H9 (cell line): Measurements from ENCODE around the gene CYP4F2. TPM values are rescaled to one million over a fixed set of nuclear protein-coding genes. Genes with fewer than 3 reads are reported as not detected.

ENCODE experiments used
- DNase-seq: peaks from one replicate; pipeline ENCODE4 v3.0.0-alpha.2; 2017
- H2AFZ ChIP-seq: one replicate; pipeline ENCODE4 v1.6.1; 2013; ENCODE audit warnings: mild to moderate bottlenecking, low read length, control low read depth, moderate library complexity
- H2AK5ac ChIP-seq: 2 replicates; pipeline ENCODE4 v1.6.1; 2013; ENCODE audit warnings: low read length, control low read depth, mixed read lengths; ENCODE audit not compliant: insufficient read length
- H2BK120ac ChIP-seq: one replicate; pipeline ENCODE4 v1.6.1; 2013; ENCODE audit warnings: low read depth, mild to moderate bottlenecking, low read length, control low read depth, inconsistent platforms; ENCODE audit not compliant: poor library complexity, severe bottlenecking
- H2BK12ac ChIP-seq: 2 replicates; pipeline ENCODE4 v1.6.1; 2013; ENCODE audit warnings: low read length, control low read depth, mixed read lengths, low read depth; ENCODE audit not compliant: insufficient read length
- H2BK15ac ChIP-seq: 2 replicates; pipeline ENCODE4 v1.6.1; 2013; ENCODE audit warnings: low read depth, low read length, control low read depth
- H2BK20ac ChIP-seq: one replicate; pipeline ENCODE4 v1.6.1; 2013; ENCODE audit warnings: low read depth, mild to moderate bottlenecking, low read length, control low read depth, inconsistent platforms; ENCODE audit not compliant: poor library complexity, severe bottlenecking
- H2BK5ac ChIP-seq: 2 replicates; pipeline ENCODE4 v1.6.1; 2013; ENCODE audit warnings: low read length, control low read depth, mixed read lengths; ENCODE audit not compliant: insufficient read length
- H3K14ac ChIP-seq: 2 replicates; pipeline ENCODE4 v1.6.1; 2013; ENCODE audit warnings: low read length, control low read depth; ENCODE audit not compliant: insufficient read depth
- H3K18ac ChIP-seq: 2 replicates; pipeline ENCODE4 v1.6.1; 2013; ENCODE audit warnings: low read depth, mild to moderate bottlenecking, mixed read lengths, low read length, control low read depth; ENCODE audit not compliant: insufficient read length
- H3K23ac ChIP-seq: 2 replicates; pipeline ENCODE4 v1.6.1; 2013; ENCODE audit warnings: low read length, control low read depth, mixed read lengths, low read depth; ENCODE audit not compliant: insufficient read length
- H3K23me2 ChIP-seq: 2 replicates; pipeline ENCODE4 v1.6.1; 2013; ENCODE audit warnings: low read depth, mild to moderate bottlenecking, mixed read lengths, low read length, control low read depth; ENCODE audit not compliant: insufficient read length, poor library complexity, severe bottlenecking
- H3K27ac ChIP-seq: 2 replicates; pipeline ENCODE4 v1.5.1; 2013; ENCODE audit warnings: low read length, control low read depth, mixed read lengths, low read depth; ENCODE audit not compliant: insufficient read length
- H3K27me3 ChIP-seq: 2 replicates; pipeline ENCODE4 v1.6.1; 2013; ENCODE audit warnings: low read length, control low read depth, inconsistent platforms; ENCODE audit not compliant: insufficient read depth
- H3K4ac ChIP-seq: 2 replicates; pipeline ENCODE4 v1.6.1; 2013; ENCODE audit warnings: low read depth, mild to moderate bottlenecking, control low read depth, inconsistent platforms, low read length, moderate library complexity
- H3K4me1 ChIP-seq: 2 replicates; pipeline ENCODE4 v1.6.1; 2013; ENCODE audit warnings: low read length, control low read depth, inconsistent platforms; ENCODE audit not compliant: insufficient read depth
- H3K4me2 ChIP-seq: 2 replicates; pipeline ENCODE4 v1.6.1; 2013; ENCODE audit warnings: low read length, control low read depth, mixed read lengths; ENCODE audit not compliant: insufficient read length, insufficient read depth
- H3K56ac ChIP-seq: 2 replicates; pipeline ENCODE4 v1.6.1; 2013; ENCODE audit warnings: low read depth, mild to moderate bottlenecking, mixed read lengths, low read length, control low read depth; ENCODE audit not compliant: insufficient read length
- H3K79me1 ChIP-seq: 2 replicates; pipeline ENCODE4 v1.6.1; 2013; ENCODE audit warnings: low read depth, mild to moderate bottlenecking, moderate library complexity, low read length, control low read depth, inconsistent platforms; ENCODE audit not compliant: insufficient read depth, poor library complexity, severe bottlenecking
- H3K79me2 ChIP-seq: 2 replicates; pipeline ENCODE4 v1.6.1; 2013; ENCODE audit warnings: low read length, control low read depth, inconsistent platforms; ENCODE audit not compliant: insufficient read depth
- H3K9ac ChIP-seq: 2 replicates; pipeline ENCODE4 v1.6.1; 2013; ENCODE audit warnings: low read length, control low read depth, mixed read lengths; ENCODE audit not compliant: insufficient read length; ENCODE audit errors: extremely low read depth
- H3K9me3 ChIP-seq: one replicate; pipeline ENCODE4 v1.6.1; 2013; ENCODE audit warnings: low read depth, low read length, inconsistent platforms; ENCODE audit not compliant: control insufficient read depth
- H3T11ph ChIP-seq: one replicate; pipeline ENCODE4 v1.6.1; 2013; ENCODE audit warnings: mild to moderate bottlenecking, low read length, control low read depth, inconsistent platforms
- H4K20me1 ChIP-seq: one replicate; pipeline ENCODE4 v1.6.1; 2013; ENCODE audit not compliant: control insufficient read depth, insufficient read length, insufficient read depth
- H4K5ac ChIP-seq: 2 replicates; pipeline ENCODE4 v1.6.1; 2013; ENCODE audit warnings: low read depth, mild to moderate bottlenecking, mixed read lengths, low read length, control low read depth; ENCODE audit not compliant: insufficient read length
- H4K8ac ChIP-seq: replicated peaks from 2 replicates; pipeline ENCODE4 v1.6.1; 2013; ENCODE audit warnings: low read length, control low read depth, mixed read lengths, low read depth; ENCODE audit not compliant: insufficient read length
- H4K91ac ChIP-seq: 2 replicates; pipeline ENCODE4 v1.6.1; 2013; ENCODE audit warnings: low read depth, mild to moderate bottlenecking, moderate library complexity, mixed read lengths, low read length, control low read depth; ENCODE audit not compliant: insufficient read length
- H3K27ac Mint-ChIP-seq, 3 experiments: 2 replicates in 2 of 3; 3 replicates in 1 of 3; pipeline ENCODE4 v1.8.0; 2020 to 2021; ENCODE audit warnings: mixed read lengths in 3 of 3, mild to moderate bottlenecking in 1 of 3, moderate library complexity in 1 of 3
- H3K27me3 Mint-ChIP-seq: 2 replicates; pipeline ENCODE4 v1.8.0; 2021; ENCODE audit warnings: low read depth, mild to moderate bottlenecking, moderate library complexity, mixed read lengths
- H3K36me3 Mint-ChIP-seq, 3 experiments: 2 replicates in 2 of 3; 3 replicates in 1 of 3; pipeline ENCODE4 v1.8.0; 2020 to 2021; ENCODE audit warnings: low read depth in 3 of 3, mixed read lengths in 3 of 3; ENCODE audit not compliant: insufficient read depth in 1 of 3
- H3K4me1 Mint-ChIP-seq, 2 experiments: 2 replicates each; pipeline ENCODE4 v1.8.0; 2020; ENCODE audit warnings: mixed read lengths in 2 of 2
- H3K4me3 Mint-ChIP-seq, 2 experiments: 2 replicates in 1 of 2; 3 replicates in 1 of 2; pipeline ENCODE4 v1.8.0; 2020 to 2021; ENCODE audit warnings: mild to moderate bottlenecking in 2 of 2, mixed read lengths in 2 of 2, moderate library complexity in 1 of 2
- H3K9me3 Mint-ChIP-seq, 2 experiments: 2 replicates in 1 of 2; 3 replicates in 1 of 2; pipeline ENCODE4 v1.8.0; 2020; ENCODE audit warnings: mild to moderate bottlenecking in 2 of 2, mixed read lengths in 2 of 2, moderate library complexity in 1 of 2
- WGBS: extraction: QIAGEN DNeasy Blood & Tissue Kit; methylation state at CpG from one replicate; pipeline ENCODE4 v1.1.7; 2013; ENCODE audit warnings: missing lambda C conversion rate, low lambda C conversion rate, mixed read lengths; ENCODE audit not compliant: insufficient read length; ENCODE audit errors: extremely low coverage; 5-methylcytosine and 5-hydroxymethylcytosine counted together
- total RNA-seq: library from RNA; stranded (reverse); gene quantifications from 2 replicates; pipeline ENCODE4 v1.2.1, GENCODE V29; 2021
- TF ChIP-seq, protein P1 (sequence below): fragments of 200-600 bp; sonication (generic); conservative IDR thresholded peaks from 3 replicates; pipeline ENCODE4 v1.8.0; 2021; ENCODE audit warnings: antibody characterized with exemption, mild to moderate bottlenecking

Gene CYP4F2
- total RNA-seq, 1 experiment from 2014 or later, result not detected

DNA sequence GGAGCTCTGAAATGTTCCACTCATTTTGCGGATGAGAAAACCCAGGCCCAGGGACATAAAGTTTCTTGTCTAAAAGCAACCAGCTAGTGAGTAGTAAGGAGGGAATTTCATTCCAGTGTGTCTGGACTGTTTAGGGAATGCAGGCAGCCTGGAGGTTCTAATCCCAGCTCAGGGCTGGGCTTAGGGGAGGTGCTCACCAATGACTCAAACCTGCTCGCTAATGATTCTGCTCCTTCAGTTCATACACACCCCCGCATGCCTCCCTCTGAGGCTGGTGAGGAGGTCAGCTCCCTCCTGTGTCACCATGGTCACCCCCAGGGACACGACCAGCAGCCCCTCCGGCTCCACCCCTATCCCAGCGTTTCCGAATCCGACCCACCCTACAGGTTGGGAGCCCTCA, 34.6 kb downstream of the CYP4F2 start:
- Mint-ChIP-seq H3K27ac (no peak overlapping the region), H3K36me3 (peaks cover 5 to 35% (median 21%) of the 10 kb centered on the region in 3 experiments; a peak in 6 of 7 replicates), H3K4me3 (no peak overlapping the region), H3K9me3 (peaks cover 84 to 92% of the 10 kb centered on the region in 2 experiments), H3K27me3 (no peaks in the 10 kb centered on the region; the same call in 1 of the 2 replicates), H3K4me1 (no peaks in the 10 kb centered on the region)
- Histone ChIP-seq H2BK120ac (no peak overlapping the region), H3K4me2 (no peak overlapping the region), H3K79me1 (no peaks in the 10 kb centered on the region), H3K23ac (no peak overlapping the region), H3K4me1 (no peaks in the 10 kb centered on the region), H4K5ac (no peak overlapping the region), H4K91ac (no peak overlapping the region), H3K79me2 (no peaks in the 10 kb centered on the region), H3K4ac (no peak overlapping the region), H3K27ac (no peak overlapping the region), H2BK5ac (no peak overlapping the region), H4K20me1 (no peaks in the 10 kb centered on the region), H3K23me2 (no peaks in the 10 kb centered on the region), H3K14ac (no peak overlapping the region), H2AK5ac (no peak overlapping the region), H4K8ac (no peak overlapping the region), H3T11ph (no peak overlapping the region), H3K27me3 (no peaks in the 10 kb centered on the region), H3K9ac (no peak overlapping the region), H3K56ac (no peak overlapping the region), H2BK20ac (no peak overlapping the region), H2AFZ (no peak overlapping the region), H3K9me3 (peaks cover 75% of the 10 kb centered on the region), H2BK12ac (no peak overlapping the region), H3K18ac (no peak overlapping the region), H2BK15ac (no peak overlapping the region)
- no CpG with 5 or more reads among the region's 8 CpGs for WGBS
- no peak for DNase-seq
- TF ChIP-seq, protein P1, sequence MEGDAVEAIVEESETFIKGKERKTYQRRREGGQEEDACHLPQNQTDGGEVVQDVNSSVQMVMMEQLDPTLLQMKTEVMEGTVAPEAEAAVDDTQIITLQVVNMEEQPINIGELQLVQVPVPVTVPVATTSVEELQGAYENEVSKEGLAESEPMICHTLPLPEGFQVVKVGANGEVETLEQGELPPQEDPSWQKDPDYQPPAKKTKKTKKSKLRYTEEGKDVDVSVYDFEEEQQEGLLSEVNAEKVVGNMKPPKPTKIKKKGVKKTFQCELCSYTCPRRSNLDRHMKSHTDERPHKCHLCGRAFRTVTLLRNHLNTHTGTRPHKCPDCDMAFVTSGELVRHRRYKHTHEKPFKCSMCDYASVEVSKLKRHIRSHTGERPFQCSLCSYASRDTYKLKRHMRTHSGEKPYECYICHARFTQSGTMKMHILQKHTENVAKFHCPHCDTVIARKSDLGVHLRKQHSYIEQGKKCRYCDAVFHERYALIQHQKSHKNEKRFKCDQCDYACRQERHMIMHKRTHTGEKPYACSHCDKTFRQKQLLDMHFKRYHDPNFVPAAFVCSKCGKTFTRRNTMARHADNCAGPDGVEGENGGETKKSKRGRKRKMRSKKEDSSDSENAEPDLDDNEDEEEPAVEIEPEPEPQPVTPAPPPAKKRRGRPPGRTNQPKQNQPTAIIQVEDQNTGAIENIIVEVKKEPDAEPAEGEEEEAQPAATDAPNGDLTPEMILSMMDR, result no peak
